Central memory CD8-positive, alpha-beta T cell (primary cell): ENCODE measurements around the gene MAGI1.

ENCODE experiments used
- ATAC-seq: fragments of 150-1000 bp; cut with Tn5 transposase; replicated peaks from 2 replicates; pipeline ENCODE4 v1.10.0; 2022; ENCODE audit warnings: mild to moderate bottlenecking, moderate FRiP score, moderate number of reproducible peaks; ENCODE audit not compliant: poor library complexity, severe bottlenecking; ENCODE audit errors: extremely low read depth
- DNase-seq, 2 donors: peaks; one replicate each; pipeline ENCODE4 v3.0.0; 2021; ENCODE audit warnings: low spot score in 2 of 2
- H3K27ac Mint-ChIP-seq: one replicate; pipeline ENCODE4 v1.8.0; 2022; ENCODE audit warnings: low read depth, mild to moderate bottlenecking, moderate library complexity, mixed read lengths
- H3K27me3 Mint-ChIP-seq: one replicate; pipeline ENCODE4 v1.8.0; 2022; ENCODE audit warnings: mixed read lengths
- H3K36me3 Mint-ChIP-seq: one replicate; pipeline ENCODE4 v1.8.0; 2022; ENCODE audit warnings: mild to moderate bottlenecking, moderate library complexity, mixed read lengths; ENCODE audit not compliant: insufficient read depth
- H3K4me1 Mint-ChIP-seq: one replicate; pipeline ENCODE4 v1.8.0; 2022; ENCODE audit warnings: mixed read lengths
- H3K4me3 Mint-ChIP-seq: one replicate; pipeline ENCODE4 v1.8.0; 2022; ENCODE audit warnings: mild to moderate bottlenecking, moderate library complexity, mixed read lengths
- H3K9me3 Mint-ChIP-seq: one replicate; pipeline ENCODE4 v1.8.0; 2022; ENCODE audit warnings: mixed read lengths

MAGI1 gene

GRCh38 chr3:65331730-65332129 lies 707.0 kb downstream of the MAGI1 start:
- Mint-ChIP-seq H3K4me1 (no peaks in the 10 kb centered on the region), H3K36me3 (no peaks in the 10 kb centered on the region), H3K9me3 (peaks cover 23% of the 10 kb centered on the region), H3K27ac (no peak overlapping the region), H3K4me3 (no peak overlapping the region), H3K27me3 (no peaks in the 10 kb centered on the region)
- no peak for ATAC-seq
- DNase-seq = no peak

- no peak overlapping the region for H3K27ac Mint-ChIP-seq
- peaks cover 20% of the 10 kb centered on the region for H3K9me3 Mint-ChIP-seq
- no peaks in the 10 kb centered on the region for H3K27me3 Mint-ChIP-seq
- DNase-seq = no peak
- no peaks in the 10 kb centered on the region for H3K36me3 Mint-ChIP-seq
- no peak for ATAC-seq
- H3K4me3 Mint-ChIP-seq = no peak overlapping the region
- no peaks in the 10 kb centered on the region for H3K4me1 Mint-ChIP-seq
Observed at GRCh38 chr3:65330072-65330471, 708.6 kb downstream of the MAGI1 start.

DNA sequence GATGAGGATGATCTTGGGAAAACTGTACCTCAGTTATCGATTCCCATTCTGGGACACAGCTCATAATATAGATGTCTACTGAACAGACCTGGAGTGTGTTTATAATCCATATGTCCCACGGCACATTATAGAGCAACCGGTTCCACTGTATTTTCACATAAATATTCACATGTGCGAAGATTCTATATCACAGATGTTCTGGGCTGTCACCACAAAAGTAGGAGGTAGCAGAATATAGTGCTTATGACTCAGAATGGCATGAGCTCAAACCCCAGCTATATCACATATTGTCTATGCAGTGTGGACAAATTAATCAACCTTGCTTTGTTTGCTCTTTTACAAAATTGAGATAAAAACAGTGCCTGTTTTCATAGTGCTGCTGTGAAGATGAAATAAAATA lies 710.6 kb downstream of the MAGI1 start:
- Mint-ChIP-seq H3K4me3 (no peak overlapping the region), H3K27me3 (no peaks in the 10 kb centered on the region), H3K4me1 (no peaks in the 10 kb centered on the region), H3K27ac (no peak overlapping the region), H3K36me3 (no peaks in the 10 kb centered on the region), H3K9me3 (peaks cover 20% of the 10 kb centered on the region)
- DNase-seq = no peak
- no peak for ATAC-seq

DNA sequence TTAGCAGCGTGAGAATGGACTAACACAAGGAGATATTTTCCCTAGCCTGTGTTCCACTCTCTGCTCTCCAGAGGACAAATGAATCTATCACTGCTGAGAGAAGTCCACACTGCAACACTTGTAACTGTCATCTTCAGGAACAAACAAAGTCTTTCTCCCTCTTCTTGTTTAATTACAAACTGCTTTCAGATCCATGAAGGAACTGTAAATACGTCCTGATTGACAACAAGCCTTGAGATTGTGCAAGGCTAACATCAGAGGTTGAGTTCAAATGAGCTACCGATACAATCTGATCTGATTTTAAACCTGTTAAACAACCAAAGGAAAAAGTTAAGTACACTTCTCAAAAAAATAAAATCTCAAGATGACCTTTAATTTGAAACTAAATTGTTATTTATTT lies 712.1 kb downstream of the MAGI1 start:
- H3K4me3 Mint-ChIP-seq = no peak overlapping the region
- no peaks in the 10 kb centered on the region for H3K36me3 Mint-ChIP-seq
- H3K27ac Mint-ChIP-seq = no peak overlapping the region
- peaks cover 27% of the 10 kb centered on the region for H3K9me3 Mint-ChIP-seq
- no peaks in the 10 kb centered on the region for H3K27me3 Mint-ChIP-seq
- no peaks in the 10 kb centered on the region for H3K4me1 Mint-ChIP-seq
- no peak for DNase-seq
- ATAC-seq = no peak

DNA sequence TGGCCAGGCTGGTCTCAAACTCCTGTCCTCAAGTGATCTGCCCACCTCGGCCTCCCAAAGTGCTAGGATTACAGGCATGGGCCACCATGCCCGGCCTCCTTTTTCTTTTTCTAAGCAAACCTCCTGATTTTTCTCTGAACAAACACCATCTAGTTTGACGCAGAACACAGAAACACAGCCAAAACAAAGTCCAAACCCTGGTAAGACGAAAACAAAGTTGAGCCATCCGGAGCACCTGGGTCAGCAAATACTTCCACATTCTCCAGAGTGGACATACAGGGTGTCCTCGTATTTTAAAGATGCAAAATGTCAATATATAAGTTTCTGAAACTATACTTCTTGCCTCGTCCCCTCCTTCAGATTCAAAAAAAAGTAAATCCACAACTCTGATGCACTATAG lies 715.8 kb downstream of the MAGI1 start:
- no peaks in the 10 kb centered on the region for H3K27me3 Mint-ChIP-seq
- H3K4me3 Mint-ChIP-seq = no peak overlapping the region
- peaks cover 34% of the 10 kb centered on the region for H3K9me3 Mint-ChIP-seq
- no peak for DNase-seq
- no peaks in the 10 kb centered on the region for H3K36me3 Mint-ChIP-seq
- H3K4me1 Mint-ChIP-seq = no peaks in the 10 kb centered on the region
- H3K27ac Mint-ChIP-seq = no peak overlapping the region
- ATAC-seq = no peak

DNA sequence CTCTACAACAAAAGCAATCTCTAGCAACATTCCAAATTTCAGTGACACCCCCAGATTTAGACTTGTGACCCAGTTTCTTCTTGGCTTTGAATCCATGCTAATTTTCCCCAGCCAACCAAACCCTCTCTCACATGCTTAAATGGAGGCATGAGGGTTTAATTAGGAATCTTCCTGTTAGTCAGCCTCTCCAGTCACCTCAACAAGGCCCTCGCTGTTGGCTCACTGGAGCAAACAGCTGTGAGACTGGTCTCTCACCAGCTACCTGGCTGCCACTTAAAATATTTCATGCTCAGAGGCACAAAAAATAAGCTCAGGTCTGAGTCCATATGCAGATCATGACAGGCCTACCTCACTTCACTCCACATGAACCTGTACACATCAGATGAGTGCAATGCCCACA lies 720.5 kb downstream of the MAGI1 start:
- H3K36me3 Mint-ChIP-seq = no peaks in the 10 kb centered on the region
- H3K9me3 Mint-ChIP-seq = peaks cover 29% of the 10 kb centered on the region
- DNase-seq (no peak), ATAC-seq (no peak)
- no peak overlapping the region for H3K27ac Mint-ChIP-seq
- H3K4me3 Mint-ChIP-seq = no peak overlapping the region
- no peaks in the 10 kb centered on the region for H3K4me1 Mint-ChIP-seq
- H3K27me3 Mint-ChIP-seq = no peaks in the 10 kb centered on the region

- Mint-ChIP-seq H3K4me3 (no peak overlapping the region), H3K27me3 (no peaks in the 10 kb centered on the region), H3K36me3 (no peaks in the 10 kb centered on the region), H3K9me3 (peaks cover 19% of the 10 kb centered on the region), H3K4me1 (no peaks in the 10 kb centered on the region), H3K27ac (no peak overlapping the region)
- DNase-seq (no peak), ATAC-seq (no peak)
Observed at GRCh38 chr3:65314916-65315315, 723.8 kb downstream of the MAGI1 start.

DNA sequence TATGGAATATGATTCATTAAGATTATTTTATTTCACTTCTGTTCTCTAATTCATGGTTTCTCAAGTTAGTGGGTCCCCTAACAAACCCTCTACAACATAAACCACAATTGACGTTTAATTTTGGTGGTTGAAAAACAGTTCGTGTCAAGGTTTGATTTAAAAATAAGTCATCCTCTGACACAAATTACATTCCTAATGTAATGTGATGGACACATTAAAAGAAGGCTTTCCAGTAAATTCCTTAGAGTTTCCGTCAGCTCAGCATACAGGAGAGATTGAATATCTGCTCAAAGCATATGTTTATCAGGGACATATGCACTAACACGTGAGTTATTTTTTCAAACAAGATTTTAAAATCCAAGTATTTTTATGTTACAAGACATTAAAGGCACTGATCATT lies 724.4 kb downstream of the MAGI1 start:
- H3K9me3 Mint-ChIP-seq = peaks cover 23% of the 10 kb centered on the region
- no peaks in the 10 kb centered on the region for H3K36me3 Mint-ChIP-seq
- no peak overlapping the region for H3K27ac Mint-ChIP-seq
- no peak for ATAC-seq
- no peaks in the 10 kb centered on the region for H3K4me1 Mint-ChIP-seq
- no peak for DNase-seq
- no peaks in the 10 kb centered on the region for H3K27me3 Mint-ChIP-seq
- H3K4me3 Mint-ChIP-seq = no peak overlapping the region

DNA sequence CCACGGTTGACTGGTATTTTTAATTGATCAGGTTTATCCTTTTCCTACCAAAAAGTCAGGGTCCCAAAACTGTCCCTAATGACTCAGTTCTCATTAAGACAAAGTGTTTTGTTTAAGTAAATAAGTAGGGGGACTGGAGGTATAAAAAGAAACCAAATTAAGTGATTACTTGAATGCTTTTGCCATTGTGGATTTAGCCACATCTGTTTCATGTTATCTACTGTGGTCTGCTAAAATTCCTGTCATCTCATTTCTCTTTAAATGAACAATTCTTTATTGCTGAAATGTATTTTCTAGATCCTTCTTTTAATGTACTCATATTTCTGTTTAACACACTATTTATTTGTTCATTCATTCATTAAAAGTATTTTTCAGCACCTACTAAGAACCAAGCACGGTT lies 725.1 kb downstream of the MAGI1 start:
- Mint-ChIP-seq H3K4me1 (no peaks in the 10 kb centered on the region), H3K27me3 (no peaks in the 10 kb centered on the region), H3K9me3 (peaks cover 25% of the 10 kb centered on the region), H3K4me3 (no peak overlapping the region), H3K36me3 (no peaks in the 10 kb centered on the region), H3K27ac (no peak overlapping the region)
- ATAC-seq (no peak), DNase-seq (no peak)

GRCh38 chr3:65305836-65306235 lies 732.9 kb downstream of the MAGI1 start:
- H3K27ac Mint-ChIP-seq = no peak overlapping the region
- no peaks in the 10 kb centered on the region for H3K36me3 Mint-ChIP-seq
- DNase-seq (no peak), ATAC-seq (no peak)
- no peaks in the 10 kb centered on the region for H3K4me1 Mint-ChIP-seq
- no peak overlapping the region for H3K4me3 Mint-ChIP-seq
- H3K9me3 Mint-ChIP-seq = peaks cover 17% of the 10 kb centered on the region
- H3K27me3 Mint-ChIP-seq = no peaks in the 10 kb centered on the region
